ENCODE measurements around the gene CCL1.

CCL1 gene

GRCh38 chr17:34341916-34342315 is 21.1 kb downstream of the CCL1 start:
- TF ChIP-seq ARNTL (CRISPR knock-in tag; IDR thresholded peaks at IDR 0.05; ENCODE audit: borderline replicate concordance, low read depth) (no peak), CREB5 (CRISPR knock-in tag; IDR thresholded peaks at IDR 0.05; ENCODE audit: low read depth) (no peak), SNAI2 (CRISPR knock-in tag; IDR thresholded peaks at IDR 0.05) (no peak), ZNF565 (CRISPR knock-in tag; conservative IDR thresholded peaks at IDR 0.05; ENCODE audit: low read depth) (no peak), RARB (CRISPR knock-in tag; IDR thresholded peaks at IDR 0.05) (no peak), PPARA (CRISPR knock-in tag; IDR thresholded peaks at IDR 0.05; ENCODE audit: borderline replicate concordance) (no peak), CSDC2 (CRISPR knock-in tag; IDR thresholded peaks at IDR 0.05) (no peak), GLIS3 (CRISPR knock-in tag; IDR thresholded peaks at IDR 0.05) (no peak), ESRRG (CRISPR knock-in tag; IDR thresholded peaks at IDR 0.05) (no peak), ZNF70 (CRISPR knock-in tag; IDR thresholded peaks at IDR 0.05) (no peak), TCF4 (CRISPR knock-in tag; IDR thresholded peaks at IDR 0.05; ENCODE audit: borderline replicate concordance) (no peak), POU6F1 (CRISPR knock-in tag; IDR thresholded peaks at IDR 0.05; ENCODE audit: borderline replicate concordance, low read depth) (no peak), BACH2 (CRISPR knock-in tag; IDR thresholded peaks at IDR 0.05; ENCODE audit: borderline replicate concordance) (no peak)
- TF ChIP-seq, protein P1, sequence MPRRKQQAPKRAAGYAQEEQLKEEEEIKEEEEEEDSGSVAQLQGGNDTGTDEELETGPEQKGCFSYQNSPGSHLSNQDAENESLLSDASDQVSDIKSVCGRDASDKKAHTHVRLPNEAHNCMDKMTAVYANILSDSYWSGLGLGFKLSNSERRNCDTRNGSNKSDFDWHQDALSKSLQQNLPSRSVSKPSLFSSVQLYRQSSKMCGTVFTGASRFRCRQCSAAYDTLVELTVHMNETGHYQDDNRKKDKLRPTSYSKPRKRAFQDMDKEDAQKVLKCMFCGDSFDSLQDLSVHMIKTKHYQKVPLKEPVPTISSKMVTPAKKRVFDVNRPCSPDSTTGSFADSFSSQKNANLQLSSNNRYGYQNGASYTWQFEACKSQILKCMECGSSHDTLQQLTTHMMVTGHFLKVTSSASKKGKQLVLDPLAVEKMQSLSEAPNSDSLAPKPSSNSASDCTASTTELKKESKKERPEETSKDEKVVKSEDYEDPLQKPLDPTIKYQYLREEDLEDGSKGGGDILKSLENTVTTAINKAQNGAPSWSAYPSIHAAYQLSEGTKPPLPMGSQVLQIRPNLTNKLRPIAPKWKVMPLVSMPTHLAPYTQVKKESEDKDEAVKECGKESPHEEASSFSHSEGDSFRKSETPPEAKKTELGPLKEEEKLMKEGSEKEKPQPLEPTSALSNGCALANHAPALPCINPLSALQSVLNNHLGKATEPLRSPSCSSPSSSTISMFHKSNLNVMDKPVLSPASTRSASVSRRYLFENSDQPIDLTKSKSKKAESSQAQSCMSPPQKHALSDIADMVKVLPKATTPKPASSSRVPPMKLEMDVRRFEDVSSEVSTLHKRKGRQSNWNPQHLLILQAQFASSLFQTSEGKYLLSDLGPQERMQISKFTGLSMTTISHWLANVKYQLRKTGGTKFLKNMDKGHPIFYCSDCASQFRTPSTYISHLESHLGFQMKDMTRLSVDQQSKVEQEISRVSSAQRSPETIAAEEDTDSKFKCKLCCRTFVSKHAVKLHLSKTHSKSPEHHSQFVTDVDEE (CRISPR knock-in tag; IDR thresholded peaks at IDR 0.05), result no peak
- TF ChIP-seq, protein P2, sequence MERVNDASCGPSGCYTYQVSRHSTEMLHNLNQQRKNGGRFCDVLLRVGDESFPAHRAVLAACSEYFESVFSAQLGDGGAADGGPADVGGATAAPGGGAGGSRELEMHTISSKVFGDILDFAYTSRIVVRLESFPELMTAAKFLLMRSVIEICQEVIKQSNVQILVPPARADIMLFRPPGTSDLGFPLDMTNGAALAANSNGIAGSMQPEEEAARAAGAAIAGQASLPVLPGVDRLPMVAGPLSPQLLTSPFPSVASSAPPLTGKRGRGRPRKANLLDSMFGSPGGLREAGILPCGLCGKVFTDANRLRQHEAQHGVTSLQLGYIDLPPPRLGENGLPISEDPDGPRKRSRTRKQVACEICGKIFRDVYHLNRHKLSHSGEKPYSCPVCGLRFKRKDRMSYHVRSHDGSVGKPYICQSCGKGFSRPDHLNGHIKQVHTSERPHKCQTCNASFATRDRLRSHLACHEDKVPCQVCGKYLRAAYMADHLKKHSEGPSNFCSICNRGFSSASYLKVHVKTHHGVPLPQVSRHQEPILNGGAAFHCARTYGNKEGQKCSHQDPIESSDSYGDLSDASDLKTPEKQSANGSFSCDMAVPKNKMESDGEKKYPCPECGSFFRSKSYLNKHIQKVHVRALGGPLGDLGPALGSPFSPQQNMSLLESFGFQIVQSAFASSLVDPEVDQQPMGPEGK (CRISPR knock-in tag; IDR thresholded peaks at IDR 0.05; ENCODE audit: borderline replicate concordance), result no peak
- ATAC-seq, result no peak

GRCh38 chr17:34339138-34339770 is 23.8 kb downstream of the CCL1 start:
- no peak for TF ChIP-seq ZNF70 (CRISPR knock-in tag; IDR thresholded peaks at IDR 0.05)
- no peak for TF ChIP-seq CSDC2 (CRISPR knock-in tag; IDR thresholded peaks at IDR 0.05)
- TF ChIP-seq ARNTL (CRISPR knock-in tag; IDR thresholded peaks at IDR 0.05; ENCODE audit: borderline replicate concordance, low read depth), result no peak
- no peak for TF ChIP-seq ZFP30 (CRISPR knock-in tag; IDR thresholded peaks at IDR 0.05)
- no peak for TF ChIP-seq ZC3H10 (CRISPR knock-in tag; IDR thresholded peaks at IDR 0.05)
- TF ChIP-seq, protein P1 (CRISPR knock-in tag; IDR thresholded peaks at IDR 0.05), result no peak
- TF ChIP-seq ZFP3 (CRISPR knock-in tag; IDR thresholded peaks at IDR 0.05), result no peak
- no peak for TF ChIP-seq PPARA (CRISPR knock-in tag; IDR thresholded peaks at IDR 0.05; ENCODE audit: borderline replicate concordance)
- TF ChIP-seq, protein P2 (CRISPR knock-in tag; IDR thresholded peaks at IDR 0.05; ENCODE audit: borderline replicate concordance), result no peak
- no peak for ATAC-seq

Measured in SK-N-SH treated with all-trans-retinoic acid at 6 μM for 48 hours (cell line).